Measurements from ENCODE around the gene ZNF697. TPM values are rescaled to one million over a fixed set of nuclear protein-coding genes. Genes with fewer than 3 reads are reported as not detected.
"Not testable (repeated sequence)": the region's sequence is repeated elsewhere in the genome, so short reads cannot be mapped to it uniquely, and the experiment has no call there.

Gene ZNF697
- total and polyA plus RNA-seq, 5 experiments from 2014 or later, result 0.08 TPM; not detected in 4

- POLR2A ChIA-PET, result no interaction called here
- peaks cover 0 to 2% (median 0%) of the 10 kb centered on the region in 4 donors for H3K4me1 Mint-ChIP-seq
- no peak for DNase-seq
Observed at GRCh38 chr1:119573886-119574285, 74.2 kb downstream of the ZNF697 start.

GRCh38 chr1:119569930-119570622 lies 78.0 kb downstream of the ZNF697 start:
- H3K27ac Mint-ChIP-seq, POLR2A ChIA-PET, H3K4me3 Mint-ChIP-seq, H3K36me3 Mint-ChIP-seq, ATAC-seq, H3K4me1 Mint-ChIP-seq, DNase-seq, H3K9me3 Mint-ChIP-seq: not testable (repeated sequence)
- peaks cover 14 to 61% (median 25%) of the 10 kb centered on the region in 5 donors for H3K27me3 Mint-ChIP-seq

More at GRCh38 chr1:119573886-119574285, 74.2 kb downstream of the ZNF697 start:
- Mint-ChIP-seq H3K27ac (no peak overlapping the region), H3K9me3 (peaks cover 0 to 18% (median 3%) of the 10 kb centered on the region in 9 donors), H3K36me3 (peaks cover 0 to 9% (median 0%) of the 10 kb centered on the region in 3 donors), H3K4me3 (no peak overlapping the region), H3K27me3 (peaks cover 9 to 42% (median 17%) of the 10 kb centered on the region in 5 donors)
- no peak for ATAC-seq

Other genes with a start within 250 kb of the ZNF697 start
- not detected for gene HSD3B2, start 233.1 kb downstream of the ZNF697 start, total RNA-seq
- gene HSD3B2, start 233.1 kb downstream of the ZNF697 start, polyA plus RNA-seq, result not detected
- not detected for gene HSD3B1, start 141.1 kb downstream of the ZNF697 start, total RNA-seq
- gene HSD3B1, start 141.1 kb downstream of the ZNF697 start, polyA plus RNA-seq, result not detected
- 10 to 100 TPM; 61.2 to 64.9 TPM for gene PHGDH, start 63.7 kb upstream of the ZNF697 start, total RNA-seq
- gene PHGDH, start 63.7 kb upstream of the ZNF697 start, polyA plus RNA-seq, result 10 to 100 TPM; 18.5 to 55.9 (median 53.3) TPM
- not detected for gene HMGCS2, start 120.6 kb upstream of the ZNF697 start, total RNA-seq
- not detected for gene HMGCS2, start 120.6 kb upstream of the ZNF697 start, polyA plus RNA-seq
- 10 to 100 TPM; 16.1 to 18.1 TPM for gene REG4, start 163.2 kb upstream of the ZNF697 start, total RNA-seq
- 10 to 100 TPM; 15.0 to 63.0 (median 30.0) TPM for gene REG4, start 163.2 kb upstream of the ZNF697 start, polyA plus RNA-seq
- gene ADAM30, start 248.2 kb upstream of the ZNF697 start, total RNA-seq, result not detected
- not detected for gene ADAM30, start 248.2 kb upstream of the ZNF697 start, polyA plus RNA-seq

Data from naive thymus-derived CD8-positive, alpha-beta T cell (primary cell).